Gastrocnemius medialis (tissue), 4 donors: ENCODE data around the gene LTV1.

Experiments used
- POLR2A ChIP-seq, 2 donors: fragments of 450-650 bp; IDR thresholded peaks; one replicate each; pipeline ENCODE4 v1.6.1; 2017; ENCODE audit warnings: antibody characterized with exemption in 2 of 2, mild to moderate bottlenecking in 2 of 2, moderate library complexity in 2 of 2
- TF ChIP-seq, protein P1 (sequence below), 5 experiments: fragments of 450-650 bp in 3 of 5; fragments of 200-600 bp in 2 of 5; sonication (generic) in 2 of 5; IDR thresholded peaks in 4 of 5; conservative IDR thresholded peaks in 1 of 5; 1 replicate in 4 of 5; 2 replicates in 1 of 5; pipeline ENCODE4 v1.5.1; 2016 to 2019; ENCODE audit warnings: antibody characterized with exemption in 5 of 5, mild to moderate bottlenecking in 3 of 5, moderate library complexity in 3 of 5

DNA sequence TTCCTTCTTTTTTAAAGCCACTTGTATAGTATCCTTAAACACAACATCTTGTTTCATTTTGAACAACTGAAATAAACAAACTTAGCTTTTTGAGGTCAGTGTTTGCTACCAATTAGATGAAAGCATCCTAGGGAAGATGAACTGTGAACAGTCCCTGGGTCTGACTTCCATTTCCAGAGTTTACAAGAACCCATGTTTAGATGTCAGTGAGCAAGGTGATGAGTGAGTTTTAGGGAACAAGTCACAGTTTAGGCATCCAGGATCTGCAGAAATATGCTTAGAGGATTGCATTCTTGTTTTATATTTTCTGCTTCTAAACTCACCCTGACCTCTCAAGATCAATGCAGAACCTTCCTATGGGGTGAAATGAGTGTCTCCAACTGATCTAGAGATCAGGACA, 24.1 kb downstream of the LTV1 start:
- TF ChIP-seq, protein P1, sequence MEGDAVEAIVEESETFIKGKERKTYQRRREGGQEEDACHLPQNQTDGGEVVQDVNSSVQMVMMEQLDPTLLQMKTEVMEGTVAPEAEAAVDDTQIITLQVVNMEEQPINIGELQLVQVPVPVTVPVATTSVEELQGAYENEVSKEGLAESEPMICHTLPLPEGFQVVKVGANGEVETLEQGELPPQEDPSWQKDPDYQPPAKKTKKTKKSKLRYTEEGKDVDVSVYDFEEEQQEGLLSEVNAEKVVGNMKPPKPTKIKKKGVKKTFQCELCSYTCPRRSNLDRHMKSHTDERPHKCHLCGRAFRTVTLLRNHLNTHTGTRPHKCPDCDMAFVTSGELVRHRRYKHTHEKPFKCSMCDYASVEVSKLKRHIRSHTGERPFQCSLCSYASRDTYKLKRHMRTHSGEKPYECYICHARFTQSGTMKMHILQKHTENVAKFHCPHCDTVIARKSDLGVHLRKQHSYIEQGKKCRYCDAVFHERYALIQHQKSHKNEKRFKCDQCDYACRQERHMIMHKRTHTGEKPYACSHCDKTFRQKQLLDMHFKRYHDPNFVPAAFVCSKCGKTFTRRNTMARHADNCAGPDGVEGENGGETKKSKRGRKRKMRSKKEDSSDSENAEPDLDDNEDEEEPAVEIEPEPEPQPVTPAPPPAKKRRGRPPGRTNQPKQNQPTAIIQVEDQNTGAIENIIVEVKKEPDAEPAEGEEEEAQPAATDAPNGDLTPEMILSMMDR (IDR thresholded peaks at IDR 0.05 in 4 of 5, conservative IDR thresholded peaks at IDR 0.05 in 1 of 5), result no peak
- TF ChIP-seq POLR2A (IDR thresholded peaks at IDR 0.05), result no peak
